ENCODE data around the gene HOXC11. TPM values are rescaled to one million over a fixed set of nuclear protein-coding genes. Genes with fewer than 3 reads are reported as not detected.

HOXC11 gene
- total RNA-seq, 1 experiment from 2014 or later: 1.1 TPM

- no peak for DNase-seq (ENCODE audit: low spot score)
Measured at GRCh38 chr12:53956914-53957536, 15.9 kb upstream of the HOXC11 start.

- no peak for DNase-seq (ENCODE audit: low spot score)
Measured at GRCh38 chr12:53958128-53958527, 14.8 kb upstream of the HOXC11 start.

- no peak for DNase-seq (ENCODE audit: low spot score)
Measured at GRCh38 chr12:53959314-53959713, 13.6 kb upstream of the HOXC11 start.

DNA sequence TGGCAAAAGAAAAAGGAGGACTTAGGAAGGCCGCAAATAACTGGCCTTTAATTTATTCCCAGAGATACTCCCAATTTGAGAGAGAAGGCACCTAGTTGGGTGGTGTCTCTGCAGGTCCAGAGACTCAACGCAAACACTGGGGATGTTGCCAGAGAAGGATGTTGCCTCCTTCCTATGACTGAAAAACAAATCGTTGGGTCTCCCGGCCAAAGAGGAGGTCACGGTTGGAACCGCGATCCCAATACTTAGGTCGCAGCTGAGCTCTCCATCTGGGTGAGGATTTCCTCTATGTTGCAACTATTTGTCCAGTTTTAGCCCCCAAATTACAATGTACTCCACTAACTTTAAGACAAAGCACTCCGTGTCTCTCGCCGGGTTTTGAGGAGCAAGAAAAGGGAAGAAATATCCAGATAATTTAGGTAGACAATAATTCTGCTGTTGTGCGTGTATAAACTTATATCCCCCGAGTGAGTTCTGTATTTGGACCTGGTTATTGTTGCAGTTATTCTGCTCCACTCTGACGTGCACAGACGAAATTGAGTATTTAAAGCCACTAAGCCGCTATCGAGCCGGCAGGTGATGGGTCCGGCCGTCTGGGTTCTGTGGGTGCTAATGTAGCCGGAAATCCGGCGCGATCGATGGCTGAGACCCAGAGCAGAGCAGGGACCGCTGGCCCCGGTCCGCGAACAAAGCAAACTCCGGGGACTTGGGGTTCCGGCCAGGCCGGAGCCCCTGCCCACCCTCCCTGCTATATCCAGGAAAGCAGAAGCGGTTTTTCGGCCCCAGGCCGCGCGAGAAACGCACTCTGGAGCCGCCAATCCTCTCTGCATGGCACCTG is 12.5 kb upstream of the HOXC11 start:
- DNase-seq (ENCODE audit: low spot score): no peak

DNA sequence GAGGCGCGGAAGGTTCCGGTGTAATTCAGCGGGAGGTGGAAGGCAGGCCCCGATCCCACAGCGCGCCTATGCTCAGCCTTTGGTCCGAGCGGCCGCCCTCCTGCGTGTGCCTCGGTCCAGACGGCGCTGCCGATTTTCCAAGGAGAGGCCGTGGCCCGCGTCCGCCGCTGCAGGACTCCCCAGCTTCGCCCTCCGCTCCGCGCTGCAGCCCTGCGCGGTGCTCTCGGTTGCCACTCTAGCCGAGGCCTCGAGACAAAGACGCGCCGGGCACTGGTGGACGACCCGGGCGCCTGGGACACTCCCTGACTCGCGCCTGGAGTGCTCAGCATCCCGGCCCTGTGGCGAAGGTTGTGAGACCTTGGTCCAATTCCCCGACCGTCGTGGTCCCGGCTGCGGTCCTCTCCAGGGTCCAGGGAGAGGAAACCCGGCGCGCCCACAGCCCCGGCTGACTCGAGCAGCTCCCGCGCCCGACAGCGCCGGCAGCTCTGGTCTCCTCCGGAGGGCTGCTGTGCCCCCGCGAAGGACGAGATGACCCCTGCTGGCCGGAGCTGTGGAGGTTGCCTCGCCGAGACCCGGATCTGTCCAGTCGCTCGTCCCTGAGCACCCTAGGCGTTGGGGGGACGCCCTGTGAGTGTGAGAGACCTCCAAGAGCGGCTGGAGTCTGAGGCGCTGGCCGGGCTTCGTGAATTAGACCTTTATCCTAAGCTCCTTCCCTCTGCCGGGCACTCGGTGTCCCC is 11.7 kb upstream of the HOXC11 start:
- no peak for DNase-seq (ENCODE audit: low spot score)

- DNase-seq (ENCODE audit: low spot score): no peak
Measured at GRCh38 chr12:53963005-53963404, 9.9 kb upstream of the HOXC11 start.

GRCh38 chr12:53963434-53964314 is 9.3 kb upstream of the HOXC11 start:
- DNase-seq (ENCODE audit: low spot score): no peak

DNA sequence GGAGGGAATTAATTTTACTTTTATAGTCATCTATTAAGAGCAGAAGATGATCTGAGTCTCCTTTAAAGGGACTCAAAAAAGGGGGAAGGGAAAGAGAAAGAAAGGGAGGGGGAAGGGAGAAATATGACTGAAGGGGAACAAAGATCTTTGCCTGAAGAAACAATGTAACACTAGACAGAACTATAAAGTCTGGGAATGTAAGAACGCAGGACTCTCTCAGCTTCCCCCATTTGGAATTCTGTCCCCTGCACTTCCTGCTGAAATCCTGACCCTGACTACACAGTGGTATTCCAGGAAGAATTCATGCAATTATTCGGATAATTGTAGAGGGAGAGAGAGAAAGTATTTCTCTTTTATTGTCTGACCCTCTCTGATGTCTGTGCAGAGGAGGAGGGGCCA is 8.6 kb upstream of the HOXC11 start:
- DNase-seq (ENCODE audit: low spot score): no peak

DNA sequence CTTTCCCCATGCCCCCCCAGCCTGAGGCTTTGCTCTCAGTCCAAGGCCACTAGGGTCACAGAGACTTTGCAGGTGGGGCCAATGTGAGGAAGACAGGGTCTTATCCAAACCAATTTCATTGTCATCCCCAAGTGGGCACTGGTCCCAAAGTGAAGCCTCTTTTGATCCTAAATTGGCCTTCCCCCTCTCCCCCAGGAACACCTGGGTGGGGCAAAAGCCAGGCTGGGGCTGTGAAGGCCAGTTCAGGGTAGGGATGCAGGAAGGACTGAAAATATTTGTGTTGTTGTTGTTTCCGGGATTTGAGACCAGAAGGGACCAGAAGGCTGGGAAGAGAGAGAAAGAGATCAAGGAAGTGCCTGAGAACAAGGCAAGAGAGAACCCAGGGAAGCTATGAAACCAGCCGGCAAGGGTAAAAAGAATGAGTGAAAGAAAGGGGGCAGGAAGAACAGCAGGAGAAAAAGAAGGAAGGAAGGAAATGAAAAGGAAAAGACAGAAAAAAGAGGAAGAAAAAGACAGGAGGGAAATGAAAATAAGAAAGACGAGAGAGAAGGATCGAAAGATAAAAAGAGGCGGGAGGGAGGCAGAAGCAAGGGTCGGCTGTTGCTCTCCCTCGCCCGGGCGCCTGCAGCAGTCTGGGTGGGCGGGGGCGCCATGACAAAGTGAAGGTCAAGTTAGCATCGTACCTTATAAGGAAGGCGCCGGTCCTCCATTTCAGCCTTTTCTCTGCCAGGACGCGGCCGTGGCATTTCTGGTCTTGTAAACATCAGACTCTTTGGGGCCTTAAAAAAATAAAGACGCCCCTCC is 7.4 kb upstream of the HOXC11 start:
- DNase-seq (ENCODE audit: low spot score): peak; percentile 54

GRCh38 chr12:53966085-53966384 is 6.9 kb upstream of the HOXC11 start:
- no peak for DNase-seq (ENCODE audit: low spot score)

DNA sequence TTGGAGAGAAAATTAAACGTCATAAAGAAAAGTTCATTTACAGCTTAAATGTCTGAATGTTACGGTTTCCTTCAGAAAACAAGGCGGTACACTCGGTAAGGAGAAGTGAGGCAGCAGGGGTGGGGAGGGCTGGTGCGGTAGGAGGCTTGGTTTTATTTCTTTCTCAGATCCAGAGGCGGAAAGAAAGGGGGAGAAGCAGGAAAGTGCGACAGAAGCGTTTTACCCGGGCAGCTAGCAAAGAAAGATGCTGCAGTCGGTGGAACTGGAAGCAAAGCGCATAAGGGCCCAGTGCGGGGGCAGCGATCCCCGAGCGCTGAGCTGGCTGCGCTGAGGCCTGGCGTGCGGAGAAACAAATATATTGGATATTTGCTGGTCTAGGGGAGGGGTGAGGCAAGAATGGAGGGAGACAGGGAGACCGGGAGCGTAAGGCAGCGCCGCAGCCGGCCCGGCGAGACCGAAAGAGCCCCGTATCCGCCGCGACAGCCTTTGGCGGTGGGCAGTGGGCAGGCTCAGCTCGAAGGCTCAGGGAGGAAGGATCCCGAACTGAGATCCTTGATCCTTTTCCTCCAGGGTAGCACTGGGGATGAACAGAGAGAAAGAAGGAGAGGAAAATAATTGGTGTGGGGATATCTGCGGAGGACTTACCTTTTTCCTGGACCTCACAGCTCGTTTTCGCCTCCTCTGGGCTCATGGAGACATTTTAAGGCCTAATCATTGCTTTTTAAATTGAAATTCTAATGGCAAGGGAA is 6.4 kb upstream of the HOXC11 start:
- no peak for DNase-seq (ENCODE audit: low spot score)

DNA sequence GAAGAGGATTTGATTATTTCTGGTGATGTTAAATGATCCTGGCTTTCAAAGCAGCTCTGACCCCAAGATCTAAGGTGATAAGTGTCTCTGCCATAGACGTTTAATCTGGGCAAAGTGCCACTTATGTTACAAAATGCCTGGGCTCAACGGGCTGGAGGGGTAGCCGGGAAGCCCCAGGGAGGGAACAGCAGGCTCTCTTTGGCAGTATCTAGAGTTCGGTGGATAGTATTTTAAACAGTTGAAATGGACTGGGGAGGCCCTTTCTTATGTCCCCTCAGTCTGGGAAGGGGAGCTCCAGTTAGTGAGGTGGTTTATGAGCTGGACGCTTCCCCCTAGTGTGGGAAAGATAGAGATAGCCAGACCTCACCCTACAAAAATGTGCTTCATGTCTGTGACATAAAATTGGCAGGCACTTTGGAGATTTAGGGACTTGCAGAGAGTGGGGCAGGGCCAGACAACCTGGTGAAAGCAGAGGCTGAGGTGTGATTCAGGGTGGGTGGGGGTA is 5.5 kb upstream of the HOXC11 start:
- no peak for DNase-seq (ENCODE audit: low spot score)

DNA sequence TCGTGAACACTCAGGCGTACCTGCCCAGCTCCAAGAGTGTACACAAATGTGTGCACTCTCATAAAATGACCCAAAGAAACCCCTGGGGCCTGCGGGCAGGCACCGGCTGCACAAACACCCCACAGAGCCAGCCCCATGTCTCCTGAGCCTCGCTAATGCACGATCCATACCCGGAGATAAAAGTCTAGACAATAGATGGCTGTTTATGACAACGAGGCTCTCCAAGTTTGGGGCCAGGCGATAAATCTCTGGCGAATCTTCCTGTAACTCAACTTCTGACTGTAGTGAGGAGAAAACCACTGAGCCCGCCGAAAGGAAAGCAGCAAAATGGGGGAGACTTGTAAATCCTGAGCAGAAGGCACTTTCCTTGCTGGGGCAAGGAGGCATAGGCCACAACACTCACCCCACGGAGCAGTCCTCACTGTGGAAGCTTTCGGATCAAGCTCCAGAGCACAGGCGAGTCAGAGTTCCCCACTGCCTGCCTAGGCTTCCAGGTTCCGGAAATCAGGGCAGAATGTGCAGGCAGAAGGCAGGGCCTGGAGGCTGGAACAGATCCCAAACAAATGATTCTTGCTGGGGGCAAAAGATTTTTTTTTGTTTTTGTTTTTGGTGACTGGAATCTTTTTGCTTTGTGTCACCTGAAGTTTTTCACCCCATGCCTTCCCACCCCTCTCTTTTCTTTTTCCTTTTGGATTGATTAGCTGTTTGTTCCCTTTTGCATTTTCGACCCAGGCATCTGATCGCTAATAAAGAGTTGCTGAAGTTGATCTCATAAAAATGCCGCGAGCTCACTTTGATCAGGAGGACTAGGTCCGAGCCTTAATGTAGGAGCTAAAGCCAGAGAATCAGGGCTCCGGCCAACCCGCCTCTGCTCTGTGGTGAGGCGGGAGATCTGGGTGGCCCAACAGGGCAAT is 4.5 kb upstream of the HOXC11 start:
- no peak for DNase-seq (ENCODE audit: low spot score)

DNA sequence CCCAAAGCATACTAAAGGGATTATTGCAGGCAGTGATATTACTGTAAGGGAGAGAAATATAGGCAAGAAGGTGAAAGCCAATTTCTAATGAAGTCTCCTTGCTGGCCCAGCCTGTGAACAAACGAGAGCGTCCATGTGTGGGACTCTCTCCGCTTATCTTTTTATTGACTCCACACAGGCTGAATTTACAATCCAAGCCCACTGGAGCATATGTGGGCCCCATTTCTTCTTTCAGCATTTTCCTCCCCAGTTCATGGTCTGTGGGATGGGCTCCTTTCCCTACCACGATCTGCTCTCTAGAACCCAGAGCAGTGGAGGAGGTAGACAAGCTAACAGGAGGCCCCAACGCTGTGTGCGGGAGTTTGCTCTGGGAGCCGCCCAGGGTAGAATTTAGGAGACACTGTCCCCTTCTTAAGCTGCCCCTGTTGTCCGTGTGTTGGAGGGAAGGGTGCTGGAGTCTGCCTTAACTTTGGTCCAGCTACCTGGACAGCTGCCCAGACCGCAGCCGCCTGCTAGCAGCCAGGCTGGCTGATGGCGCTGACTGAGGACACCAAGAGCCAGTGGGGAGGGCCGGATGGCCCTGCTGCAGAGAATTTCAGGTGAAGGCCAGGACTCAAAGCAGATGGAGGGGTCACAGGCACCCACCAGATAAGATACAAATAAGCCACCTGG is 3.2 kb upstream of the HOXC11 start:
- no peak for DNase-seq (ENCODE audit: low spot score)

- no peak for DNase-seq (ENCODE audit: low spot score)
Measured at GRCh38 chr12:53970451-53970850, 2.5 kb upstream of the HOXC11 start.

GRCh38 chr12:53971129-53971528 is 1.8 kb upstream of the HOXC11 start:
- no peak for DNase-seq (ENCODE audit: low spot score)

- no peak for DNase-seq (ENCODE audit: low spot score)
Measured at GRCh38 chr12:53971686-53972085, 1.2 kb upstream of the HOXC11 start.

GRCh38 chr12:53972152-53972702 is 699 bp upstream of the HOXC11 start:
- DNase-seq (ENCODE audit: low spot score): peak; percentile 57

Data from H4 (cell line).